Ovary (tissue), 3 donors: ENCODE results near the gene ATP4B.

ENCODE experiments used
- CTCF ChIP-seq, 3 donors: fragments of 450-650 bp in 2 of 3; fragments of 200-600 bp in 1 of 3; IDR thresholded peaks; one replicate each; pipeline versions ENCODE4 v1.5.1 to v1.8.0; 2016 to 2022; ENCODE audit warnings: antibody characterized with exemption in 3 of 3, mild to moderate bottlenecking in 1 of 3
- POLR2A ChIP-seq: fragments of 450-650 bp; IDR thresholded peaks from one replicate; pipeline ENCODE4 v1.6.1; 2017; ENCODE audit warnings: antibody characterized with exemption, mild to moderate bottlenecking, moderate library complexity
- donor health status: DM: no; HTN: no; CAD: no.

- no peak for TF ChIP-seq POLR2A
- no peak for TF ChIP-seq CTCF (IDR thresholded peaks at IDR 0.05)
Measured at GRCh38 chr13:113620036-113620796, 37.8 kb downstream of the ATP4B start.
